ENCODE results near the gene SCG2. TPM values are rescaled to one million over a fixed set of nuclear protein-coding genes. Genes with fewer than 3 reads are reported as not detected.

Gene SCG2
- total and polyA plus RNA-seq, 10 donors, result 0.13 to 0.39 (median 0.17) TPM; not detected in 5

DNA sequence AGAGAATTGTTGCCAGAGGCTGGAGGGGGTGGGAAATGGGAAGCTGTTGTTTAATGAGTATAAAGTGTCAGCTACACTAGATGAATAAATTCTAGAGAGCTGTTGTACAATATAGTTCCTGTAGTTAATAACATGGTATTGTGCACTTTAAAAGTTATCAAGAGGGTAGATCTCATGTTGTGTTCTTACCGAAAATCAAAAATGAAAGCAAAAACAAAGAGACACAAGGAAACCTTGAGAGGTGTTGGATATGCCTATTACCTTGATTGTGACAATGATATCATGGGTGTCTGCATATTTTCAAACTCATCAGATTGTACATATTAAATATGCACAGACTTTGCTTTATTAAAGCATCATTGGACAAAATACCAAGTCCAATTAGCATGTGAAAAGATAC is 43.2 kb downstream of the SCG2 start:
- Histone ChIP-seq H3K9me3 (no peaks in the 10 kb centered on the region), H3K4me1 (no peaks in the 10 kb centered on the region), H3K27ac (no peak overlapping the region), H3K36me3 (no peaks in the 10 kb centered on the region), H3K4me3 (no peak overlapping the region), H3K27me3 (replicated peaks in 1 of 7) (peaks cover 0 to 9% (median 0%) of the 10 kb centered on the region in 7 donors)
- no peak for TF ChIP-seq CTCF (IDR thresholded peaks at IDR 0.05 in 8 of 11, conservative IDR thresholded peaks at IDR 0.05 in 3 of 11)
- TF ChIP-seq POLR2A (IDR thresholded peaks at IDR 0.05), result no peak
- no peak for TF ChIP-seq POLR2AphosphoS5 (IDR thresholded peaks at IDR 0.05)
- DNase-seq, result no peak
- intact Hi-C loops (cut with DNase I; ENCODE audit: low total_unique reads), result no loop called here
- WGBS, 5 donors, result 41 to 60% (median 47%) methylated on average over 1 of the region's 1 CpG

DNA sequence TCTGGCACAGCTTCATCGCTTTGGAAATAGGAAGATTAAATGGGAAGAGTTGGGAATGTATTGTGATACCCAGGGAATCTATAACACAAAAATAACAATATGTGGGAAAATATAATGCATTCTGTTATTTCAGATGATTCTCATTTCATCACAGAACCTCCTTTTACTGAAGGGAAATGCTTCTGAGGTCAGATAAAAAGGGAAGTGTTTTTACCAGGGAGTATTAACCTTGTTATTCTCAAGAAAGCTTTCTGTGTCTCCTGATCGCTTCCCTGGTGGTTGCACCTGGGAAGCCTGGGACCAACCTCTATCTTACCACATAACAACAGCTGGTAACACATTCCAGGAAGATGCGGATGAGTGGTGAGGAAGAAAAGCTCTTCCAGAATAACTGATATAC is 47.2 kb downstream of the SCG2 start:
- TF ChIP-seq POLR2AphosphoS5 (IDR thresholded peaks at IDR 0.05), result no peak
- TF ChIP-seq POLR2A (IDR thresholded peaks at IDR 0.05), result no peak
- TF ChIP-seq CTCF (IDR thresholded peaks at IDR 0.05 in 8 of 11, conservative IDR thresholded peaks at IDR 0.05 in 3 of 11), result no peak
- 73 to 85% (median 79%) methylated on average over 3 of the region's 3 CpGs for WGBS, 5 donors
- Histone ChIP-seq H3K4me3 (no peak overlapping the region), H3K27me3 (replicated peaks in 1 of 7) (peaks cover 0 to 9% (median 0%) of the 10 kb centered on the region in 7 donors), H3K27ac (no peak overlapping the region), H3K36me3 (no peaks in the 10 kb centered on the region), H3K4me1 (no peaks in the 10 kb centered on the region), H3K9me3 (no peaks in the 10 kb centered on the region)
- intact Hi-C loops (cut with DNase I; ENCODE audit: low total_unique reads), result no loop called here
- no peak for DNase-seq

DNA sequence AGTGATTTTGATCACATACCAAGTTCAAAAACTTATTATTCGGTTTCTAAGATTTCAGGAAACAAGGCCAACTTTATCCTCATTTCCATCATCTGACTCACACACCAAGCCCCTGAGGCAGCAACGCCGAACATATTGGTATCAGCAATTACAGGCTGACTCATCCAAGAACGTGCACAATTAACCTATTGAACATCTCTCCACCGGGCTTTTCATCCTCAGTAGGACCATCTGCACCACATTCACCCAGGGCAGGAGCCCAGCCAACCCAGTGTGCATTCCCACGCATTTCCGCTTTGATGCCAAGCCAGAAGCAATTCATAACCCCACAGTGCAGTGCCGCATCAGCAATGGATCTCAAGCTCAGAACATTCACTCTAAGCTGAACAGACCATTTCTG is 52.9 kb downstream of the SCG2 start:
- Histone ChIP-seq H3K36me3 (no peaks in the 10 kb centered on the region), H3K9me3 (no peaks in the 10 kb centered on the region), H3K4me3 (no peak overlapping the region), H3K27ac (no peak overlapping the region), H3K4me1 (no peaks in the 10 kb centered on the region), H3K27me3 (replicated peaks in 1 of 7) (no peaks in the 10 kb centered on the region)
- TF ChIP-seq POLR2AphosphoS5 (IDR thresholded peaks at IDR 0.05), result no peak
- no peak for TF ChIP-seq CTCF (IDR thresholded peaks at IDR 0.05 in 8 of 11, conservative IDR thresholded peaks at IDR 0.05 in 3 of 11)
- no peak for TF ChIP-seq POLR2A (IDR thresholded peaks at IDR 0.05)
- WGBS, 5 donors, result 75 to 88% (median 82%) methylated on average over 8 of the region's 8 CpGs
- intact Hi-C loops (cut with DNase I; ENCODE audit: low total_unique reads), result no loop called here
- no peak for DNase-seq

DNA sequence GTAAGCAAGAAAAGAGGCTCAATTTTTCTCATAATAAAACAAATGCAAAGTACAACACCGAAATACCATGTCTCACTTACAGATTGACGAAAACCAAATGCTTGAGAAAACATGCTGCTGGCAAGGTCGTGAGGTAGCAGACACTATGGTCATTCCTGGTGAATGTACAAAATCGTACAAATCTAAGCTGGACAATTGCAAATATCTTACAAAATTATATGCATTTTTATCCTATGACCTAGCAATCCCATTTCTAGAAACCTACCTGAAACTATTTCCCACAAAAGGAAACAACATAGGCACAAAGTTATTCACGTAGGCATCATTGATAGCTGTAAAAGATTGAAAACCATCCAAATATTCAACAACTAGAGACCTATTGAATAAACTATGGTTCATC is 54.0 kb downstream of the SCG2 start:
- TF ChIP-seq POLR2AphosphoS5 (IDR thresholded peaks at IDR 0.05) (no peak), POLR2A (IDR thresholded peaks at IDR 0.05) (no peak), CTCF (IDR thresholded peaks at IDR 0.05 in 8 of 11, conservative IDR thresholded peaks at IDR 0.05 in 3 of 11) (no peak)
- no peaks in the 10 kb centered on the region for H3K27me3 ChIP-seq (replicated peaks in 1 of 7)
- 55 to 78% (median 71%) methylated on average over 5 of the region's 5 CpGs for WGBS, 5 donors
- no peak overlapping the region for H3K27ac ChIP-seq
- no peak overlapping the region for H3K4me3 ChIP-seq
- H3K36me3 ChIP-seq, result no peaks in the 10 kb centered on the region
- no peak for DNase-seq
- no peaks in the 10 kb centered on the region for H3K4me1 ChIP-seq
- intact Hi-C loops (cut with DNase I; ENCODE audit: low total_unique reads), result no loop called here
- H3K9me3 ChIP-seq, result no peaks in the 10 kb centered on the region

Other genes with a start within 250 kb of the SCG2 start
- gene AP1S3, start 235.2 kb upstream of the SCG2 start, total RNA-seq, result 10 to 100 TPM in 5 of 7 donors, 1 to 10 TPM in 2; 6.3 to 16.0 (median 12.7) TPM
- 1 to 10 TPM; 2.4 to 6.7 (median 3.2) TPM for gene AP1S3, start 235.2 kb upstream of the SCG2 start, polyA plus RNA-seq

All from spleen (tissue), 11 donors.